GM18867 (cell line): ENCODE measurements around the gene GREM2.

Experiments
- ATAC-seq: cut with Tn5 transposase; IDR thresholded peaks from one replicate; pipeline ENCODE4 v1.9.1; 2021; ENCODE audit warnings: mild to moderate bottlenecking, moderate library complexity; ENCODE audit not compliant: unreplicated experiment

GREM2 gene

GRCh38 chr1:240562779-240563178 lies 49.2 kb downstream of the GREM2 start:
- ATAC-seq: no peak

GRCh38 chr1:240562111-240562590 lies 49.8 kb downstream of the GREM2 start:
- ATAC-seq: peak; percentile 53

DNA sequence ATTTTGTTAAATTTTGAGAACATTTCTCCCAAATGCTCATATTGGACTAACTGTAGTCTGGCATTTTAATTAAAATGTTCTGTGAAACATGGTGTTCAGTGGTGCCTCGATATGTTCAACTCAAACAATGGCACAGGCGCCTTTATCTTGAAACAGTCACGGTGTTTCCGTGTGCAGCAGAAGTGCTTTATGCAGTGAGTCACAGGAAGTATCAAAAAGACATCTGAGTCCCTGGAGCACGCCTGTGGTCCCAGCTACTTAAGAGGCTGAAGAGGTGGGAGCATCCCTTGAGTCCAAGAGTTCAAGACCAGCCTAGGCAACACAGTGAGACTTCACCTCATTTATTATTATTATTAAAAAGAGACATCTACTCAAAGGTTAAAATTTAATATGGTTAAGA lies 52.2 kb downstream of the GREM2 start:
- no peak for ATAC-seq

DNA sequence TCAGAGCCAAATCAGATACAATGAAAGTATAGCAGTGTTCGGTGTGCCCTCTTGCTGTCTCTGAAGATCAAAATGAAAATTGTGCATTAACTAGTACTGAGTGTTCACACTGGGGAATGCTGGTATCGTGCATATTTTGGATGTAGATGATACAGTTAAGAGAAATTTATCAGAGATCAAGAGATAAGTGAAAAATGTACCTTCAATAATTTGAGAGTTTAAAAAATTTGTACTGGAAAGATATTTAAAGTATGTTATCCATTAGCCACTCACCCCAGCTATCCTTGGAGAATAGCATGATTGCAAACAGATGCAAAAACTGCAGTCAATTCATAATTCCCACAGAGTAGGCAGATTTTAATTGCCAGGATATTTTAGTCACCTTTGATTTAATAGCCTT lies 56.4 kb downstream of the GREM2 start:
- no peak for ATAC-seq

GRCh38 chr1:240553351-240553750 lies 58.6 kb downstream of the GREM2 start:
- no peak for ATAC-seq

DNA sequence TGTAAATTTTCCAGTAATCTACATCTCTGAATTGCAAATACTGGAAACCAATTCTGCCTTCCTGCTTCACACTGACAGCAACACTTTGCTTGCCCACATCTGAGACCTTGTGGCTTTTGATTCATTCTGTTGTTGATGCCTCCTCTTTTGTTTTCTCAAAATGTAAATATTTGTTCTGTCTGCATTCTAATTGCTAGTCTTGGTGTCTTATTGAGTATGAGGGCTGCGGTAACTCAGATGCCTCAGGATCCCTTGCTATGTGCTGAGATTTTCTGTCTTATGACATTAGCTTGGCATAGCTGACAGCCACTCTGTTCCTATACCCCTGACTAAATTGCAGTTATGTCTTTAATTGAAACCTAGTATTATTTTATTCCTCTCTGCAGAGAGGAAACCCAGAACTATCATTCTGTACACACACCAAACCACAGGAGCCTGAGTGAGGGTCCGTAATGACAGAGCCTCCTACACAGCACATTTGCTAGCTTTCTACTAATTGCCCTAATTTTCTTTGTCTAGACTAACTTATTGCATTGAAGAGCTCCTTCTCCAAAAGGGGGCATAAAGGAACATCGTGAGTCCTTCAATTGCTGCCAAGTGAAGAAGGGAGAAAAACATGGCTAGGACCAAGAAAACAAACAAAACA lies 72.1 kb downstream of the GREM2 start:
- no peak for ATAC-seq

- no peak for ATAC-seq
Observed at GRCh38 chr1:240538776-240539430, 73.1 kb downstream of the GREM2 start.

GRCh38 chr1:240533154-240533780 lies 78.7 kb downstream of the GREM2 start:
- no peak for ATAC-seq

DNA sequence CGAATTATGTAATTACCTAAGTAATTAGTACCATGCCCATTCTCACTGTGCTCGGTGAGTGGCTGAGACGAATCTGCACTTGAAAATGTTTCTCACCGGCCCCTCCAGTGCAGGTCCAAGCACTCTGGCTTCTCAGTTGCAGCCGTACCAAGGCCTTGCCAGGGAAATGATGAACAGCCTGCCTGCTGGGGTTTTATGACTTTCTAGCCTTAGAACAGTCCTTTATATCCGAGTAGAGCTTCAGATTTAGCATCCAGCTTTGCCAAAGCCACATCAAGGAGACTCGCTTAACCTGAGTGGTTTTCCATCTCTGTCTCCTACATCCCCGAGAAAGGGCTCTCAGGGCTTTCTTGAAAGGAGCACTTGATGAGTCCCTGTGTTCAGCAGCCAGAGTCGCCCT lies 83.4 kb downstream of the GREM2 start:
- ATAC-seq: no peak

DNA sequence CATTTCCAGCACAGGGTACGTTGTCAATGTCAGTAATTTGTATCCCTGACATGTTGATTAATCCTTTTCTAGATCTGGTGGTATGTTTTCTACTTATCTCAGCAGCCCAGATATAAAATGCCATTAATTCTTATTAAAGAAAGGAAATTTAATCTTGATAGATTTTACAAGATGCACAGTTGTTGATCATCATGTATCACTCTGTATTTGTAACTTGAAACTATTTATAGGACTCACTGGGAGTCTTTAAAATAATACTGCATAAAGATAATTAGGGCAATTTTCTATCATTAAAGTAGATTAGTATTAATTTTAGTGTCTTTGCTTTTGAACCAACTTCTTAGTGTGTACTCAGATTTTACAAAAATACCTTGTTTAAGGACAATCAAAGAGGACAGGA lies 84.9 kb downstream of the GREM2 start:
- ATAC-seq: no peak

DNA sequence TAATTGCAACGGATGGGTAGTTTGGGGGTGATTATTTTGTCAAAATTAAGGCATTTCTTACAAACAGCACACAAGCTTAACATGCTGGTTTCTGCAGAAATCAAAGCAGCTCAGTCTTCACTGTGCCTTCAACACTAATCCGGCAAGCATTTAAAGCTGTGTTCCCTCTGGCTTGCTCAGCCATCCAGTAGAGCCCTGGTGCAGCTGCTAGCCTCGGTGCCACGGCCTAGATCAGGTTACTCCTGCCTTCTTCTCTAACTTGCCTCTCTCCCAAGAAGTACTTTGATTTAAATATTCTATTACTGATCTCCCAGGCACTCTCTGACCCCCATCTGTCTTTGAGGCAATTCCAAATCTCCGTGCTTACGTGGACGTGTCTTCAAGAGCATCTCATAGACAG lies 85.6 kb downstream of the GREM2 start:
- ATAC-seq: no peak

- ATAC-seq: no peak
Observed at GRCh38 chr1:240524356-240525069, 87.4 kb downstream of the GREM2 start.

GRCh38 chr1:240522122-240522822 lies 89.7 kb downstream of the GREM2 start:
- ATAC-seq: no peak

- ATAC-seq: no peak
Observed at GRCh38 chr1:240517891-240518290, 94.1 kb downstream of the GREM2 start.

DNA sequence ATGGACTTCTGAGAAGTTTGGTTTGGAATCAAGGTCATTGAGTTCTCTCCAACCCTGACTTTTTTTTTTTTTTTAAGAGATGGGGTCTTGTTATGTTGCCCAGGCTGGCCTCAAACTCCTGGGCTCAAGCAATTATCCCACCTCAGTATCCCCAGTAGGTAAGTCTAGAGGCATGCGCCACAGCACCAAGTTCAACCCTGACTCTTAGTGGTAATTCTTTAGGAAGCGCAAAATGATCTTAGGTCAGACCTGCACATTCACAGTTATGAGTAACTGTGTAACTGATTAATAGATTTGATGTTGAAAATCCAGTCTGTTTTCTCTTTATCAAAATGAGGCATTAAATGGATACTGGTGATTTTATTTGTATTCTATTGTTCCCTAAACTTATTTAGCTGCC lies 95.9 kb downstream of the GREM2 start:
- no peak for ATAC-seq

- no peak for ATAC-seq
Observed at GRCh38 chr1:240515505-240515904, 96.5 kb downstream of the GREM2 start.

- ATAC-seq: no peak
Observed at GRCh38 chr1:240511789-240512188, 100.2 kb downstream of the GREM2 start.

GRCh38 chr1:240508950-240509349 lies 103.0 kb downstream of the GREM2 start:
- ATAC-seq: no peak

DNA sequence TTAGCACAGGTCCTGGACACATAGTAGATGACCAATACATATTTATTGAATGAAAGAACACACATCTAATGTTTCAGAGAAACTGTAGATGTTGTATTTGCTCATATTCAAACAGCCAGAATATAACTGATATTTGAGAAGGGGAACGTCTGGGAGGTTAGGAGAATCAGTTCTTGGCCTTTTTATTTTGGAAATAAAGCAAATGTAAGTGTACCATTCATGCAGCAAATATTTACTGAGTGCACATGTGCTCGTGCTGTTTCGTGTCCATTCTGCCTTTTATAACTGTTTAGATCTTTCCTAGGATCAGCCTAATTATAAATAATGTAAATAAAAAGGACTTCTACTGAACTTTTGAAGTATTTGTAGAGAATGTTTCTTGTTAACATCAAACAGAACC lies 103.8 kb downstream of the GREM2 start:
- ATAC-seq: no peak

- no peak for ATAC-seq
Observed at GRCh38 chr1:240506176-240506575, 105.8 kb downstream of the GREM2 start.

DNA sequence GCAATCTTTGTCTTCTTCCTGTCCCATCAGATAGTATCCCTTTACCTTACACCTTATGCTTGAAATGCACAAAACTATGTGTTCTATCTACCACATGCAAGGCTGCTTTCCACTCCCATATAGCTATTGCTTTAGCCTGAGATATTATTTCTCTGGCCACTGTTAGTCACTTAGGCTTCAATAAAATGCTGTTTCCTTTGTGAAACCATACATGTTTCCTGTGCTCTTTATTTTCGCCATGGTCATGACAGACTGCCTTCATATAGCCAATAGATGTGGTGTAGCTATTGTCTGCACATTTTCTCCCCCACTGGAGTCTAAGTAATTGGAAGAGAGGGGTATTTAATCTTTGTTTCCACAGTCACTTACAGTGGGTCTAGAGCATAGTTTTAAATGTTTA lies 108.4 kb downstream of the GREM2 start:
- ATAC-seq: peak; percentile 44
